ENCODE data around the gene SYT15. TPM values are rescaled to one million over a fixed set of nuclear protein-coding genes. Genes with fewer than 3 reads are reported as not detected.
"Not testable (repeated sequence)": the region's sequence is repeated elsewhere in the genome, so short reads cannot be mapped to it uniquely, and the experiment has no call there.

The SYT15 gene
- total RNA-seq (2021; ENCODE audit: unreplicated experiment) (0.28 TPM), Bru-seq, nascent RNA (not detected), BruChase-seq, experiment 1, labeled RNA remaining after a 2-hour chase (percentile 11 among the genes with signal in this experiment), BruChase-seq, experiment 2, labeled RNA remaining after a 6-hour chase (percentile 10 among the genes with signal in this experiment)
- 1.0 TPM for polyA plus RNA-seq (2012; ENCODE audit: insufficient read length)
- long read RNA-seq, partial matches to known transcripts: 0 of 2 reads
- long read RNA-seq, other reads (novel, unspliced or antisense): 2 of 2 reads

GRCh38 chr10:46578474-46579178 is at the start of gene SYT15:
TSS of gene SYT15 (plus strand) at chr10:46579128. CDS start at chr10:46579169, 41 bp downstream.
- H3K36me3 ChIP-seq (ENCODE audit: control insufficient read depth, insufficient read depth, low read length); H3K9me3 ChIP-seq (ENCODE audit: control insufficient read depth, insufficient read depth, low read depth, low read length); BruUV-seq (replicated peaks); intact Hi-C loops (cut with micrococcal nuclease; ENCODE audit: unreplicated experiment); H3K27ac ChIP-seq (ENCODE audit: low read length); H3K4me3 ChIP-seq (ENCODE audit: low read depth in 2 of 2, low read length in 2 of 2); DNase-seq (ENCODE audit: low read depth, low spot score); CTCF ChIA-PET; ATAC-seq; in situ Hi-C loops (cut with HindIII; ENCODE audit: low pct_unique_long_range_greater_than_20kb, low sequenced_read_pairs); H3K27me3 ChIP-seq (ENCODE audit: control insufficient read depth, insufficient read depth, low read length); H3K4me1 ChIP-seq (ENCODE audit: control insufficient read depth, insufficient read depth, low read length); POLR2A ChIA-PET: not testable (repeated sequence)

GRCh38 chr10:46529742-46530141 is 49.2 kb upstream of the SYT15 start:
- CTCF ChIA-PET; H3K4me3 ChIP-seq (ENCODE audit: low read depth in 2 of 2, low read length in 2 of 2); DNase-seq (ENCODE audit: low read depth, low spot score); BruUV-seq (replicated peaks); H3K27ac ChIP-seq (ENCODE audit: low read length); POLR2A ChIA-PET; in situ Hi-C loops (cut with HindIII; ENCODE audit: low pct_unique_long_range_greater_than_20kb, low sequenced_read_pairs); H3K27me3 ChIP-seq (ENCODE audit: control insufficient read depth, insufficient read depth, low read length); ATAC-seq; intact Hi-C loops (cut with micrococcal nuclease; ENCODE audit: unreplicated experiment); H3K9me3 ChIP-seq (ENCODE audit: control insufficient read depth, insufficient read depth, low read depth, low read length); H3K36me3 ChIP-seq (ENCODE audit: control insufficient read depth, insufficient read depth, low read length): not testable (repeated sequence)
- peaks cover 30% of the 10 kb centered on the region for H3K4me1 ChIP-seq (ENCODE audit: control insufficient read depth, insufficient read depth, low read length)

DNA sequence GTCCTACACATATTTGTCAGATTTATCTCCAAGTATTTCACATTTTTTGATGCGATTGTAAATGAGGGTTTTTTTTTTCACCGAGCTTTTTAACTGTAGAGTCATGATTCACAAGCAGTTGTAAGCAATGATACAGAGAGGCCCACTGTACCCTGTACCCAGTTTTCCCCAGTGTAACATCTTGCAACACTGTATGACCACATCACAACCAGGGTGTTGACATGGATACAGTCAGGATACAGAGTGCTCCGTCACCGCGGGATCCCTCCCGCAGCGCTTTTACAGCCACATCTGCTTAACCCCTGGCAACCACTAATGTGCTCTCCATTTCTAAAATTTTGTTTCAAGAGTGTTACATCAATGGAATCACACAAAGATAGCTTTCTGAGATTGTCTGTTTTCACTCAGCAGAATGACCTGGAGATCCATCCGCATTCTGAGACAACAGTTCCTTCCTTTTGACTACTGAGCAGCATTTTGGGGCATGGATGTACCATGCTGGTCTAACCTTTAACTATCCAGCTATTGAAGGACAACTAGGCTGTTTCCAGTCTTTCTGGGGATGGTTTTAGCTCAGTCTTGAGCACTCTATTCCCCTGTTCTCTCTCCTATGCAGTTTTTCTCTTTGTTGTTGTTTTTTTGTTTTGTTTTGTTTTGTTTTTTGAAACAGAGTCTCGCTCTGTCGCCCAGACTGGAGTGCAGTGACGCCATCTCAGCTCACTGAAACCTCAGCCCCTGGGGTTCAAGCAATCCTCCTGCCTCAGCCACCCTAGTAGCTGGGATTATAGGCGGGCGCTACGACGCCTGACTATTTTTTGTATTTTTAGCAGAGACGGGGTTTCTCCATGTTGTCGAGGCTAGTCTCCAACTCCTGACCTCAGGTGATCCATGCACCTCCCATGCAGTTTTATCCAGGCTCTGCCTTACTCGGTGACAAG is 48.4 kb upstream of the SYT15 start:
- H3K27ac ChIP-seq (ENCODE audit: low read length): peak overlapping the region; percentile 2; the same call in 1 of the 2 replicates
- intact Hi-C loops (cut with micrococcal nuclease; ENCODE audit: unreplicated experiment): no loop called here
- DNase-seq (ENCODE audit: low read depth, low spot score): no peak
- no peak for ATAC-seq
- BruUV-seq (replicated peaks): no TSS peak
- H3K4me1 ChIP-seq (ENCODE audit: control insufficient read depth, insufficient read depth, low read length): peaks cover 29% of the 10 kb centered on the region
- no peaks in the 10 kb centered on the region for H3K36me3 ChIP-seq (ENCODE audit: control insufficient read depth, insufficient read depth, low read length)
- no peak overlapping the region for H3K4me3 ChIP-seq (ENCODE audit: low read depth in 2 of 2, low read length in 2 of 2)
- TF ChIP-seq TCF7L2 (IDR thresholded peaks at IDR 0.05; ENCODE audit: low read depth, low read length) (no peak), POLR2AphosphoS5 (IDR thresholded peaks at IDR 0.05; ENCODE audit: low read depth, low read length) (no peak), CTCF (IDR thresholded peaks at IDR 0.05) (no peak), REST (IDR thresholded peaks at IDR 0.05; ENCODE audit: insufficient read depth in 1 of 2, low read depth in 2 of 2, low read length in 1 of 2) (no peak), SIN3A (IDR thresholded peaks at IDR 0.05; ENCODE audit: borderline replicate concordance, insufficient read depth, low read depth, low read length) (no peak)
- H3K27me3 ChIP-seq (ENCODE audit: control insufficient read depth, insufficient read depth, low read length): no peaks in the 10 kb centered on the region
- ChIA-PET POLR2A (interaction anchor here (1.4 kb wide), 1 partner anchor 9 kb away, joined by 8 read pairs; no protein-coding TSS in a partner anchor), CTCF (interaction anchor here (0.8 kb wide), 1 partner anchor 15 kb away, joined by 3 read pairs; no protein-coding TSS in a partner anchor)
- in situ Hi-C loops (cut with HindIII; ENCODE audit: low pct_unique_long_range_greater_than_20kb, low sequenced_read_pairs): no loop called here
- H3K9me3 ChIP-seq (ENCODE audit: control insufficient read depth, insufficient read depth, low read depth, low read length): no peaks in the 10 kb centered on the region

- intact Hi-C loops (cut with micrococcal nuclease; ENCODE audit: unreplicated experiment); in situ Hi-C loops (cut with HindIII; ENCODE audit: low pct_unique_long_range_greater_than_20kb, low sequenced_read_pairs); BruUV-seq (replicated peaks); CTCF ChIA-PET; ATAC-seq; H3K27ac ChIP-seq (ENCODE audit: low read length); DNase-seq (ENCODE audit: low read depth, low spot score); H3K36me3 ChIP-seq (ENCODE audit: control insufficient read depth, insufficient read depth, low read length); H3K27me3 ChIP-seq (ENCODE audit: control insufficient read depth, insufficient read depth, low read length); POLR2A ChIA-PET; H3K4me3 ChIP-seq (ENCODE audit: low read depth in 2 of 2, low read length in 2 of 2); H3K9me3 ChIP-seq (ENCODE audit: control insufficient read depth, insufficient read depth, low read depth, low read length): not testable (repeated sequence)
- H3K4me1 ChIP-seq (ENCODE audit: control insufficient read depth, insufficient read depth, low read length): peaks cover 14% of the 10 kb centered on the region
Observed at GRCh38 chr10:46532256-46532655, 46.7 kb upstream of the SYT15 start.
